ENCODE results near the gene DHPS. TPM values are rescaled to one million over a fixed set of nuclear protein-coding genes. Genes with fewer than 3 reads are reported as not detected.

DHPS gene
- total RNA-seq, 1 donor, result 52.5 TPM

DNA sequence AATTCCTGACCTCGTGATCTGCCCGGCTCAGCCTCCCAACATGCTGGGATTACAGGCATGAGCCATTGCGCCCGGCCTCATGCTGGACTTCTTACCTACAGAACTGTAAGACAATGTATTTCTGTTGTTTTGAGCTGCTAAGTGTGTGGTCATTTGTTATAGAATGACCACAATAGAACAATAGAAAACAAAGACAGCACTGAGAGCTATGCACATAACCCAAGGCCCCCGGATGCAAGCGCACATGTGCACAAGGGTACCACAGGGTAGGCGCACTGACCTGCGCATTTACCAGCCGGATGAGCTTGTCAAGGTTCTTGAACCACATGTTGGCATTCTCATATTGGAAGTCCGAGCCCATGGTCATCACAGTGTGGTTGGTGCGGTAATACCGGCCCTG is 20.7 kb downstream of the DHPS start:
- Histone ChIP-seq H2AFZ (ENCODE audit: low read length) (no peak overlapping the region), H3K36me3 (ENCODE audit: insufficient read depth, low read length) (peaks cover 31% of the 10 kb centered on the region), H4K20me1 (ENCODE audit: insufficient read depth, low read length) (no peaks in the 10 kb centered on the region), H3K27ac (ENCODE audit: low read depth, low read length) (no peak overlapping the region), H3K4me3 (ENCODE audit: insufficient read depth, low read length) (no peak overlapping the region), H3K4me1 (ENCODE audit: insufficient read depth, low read length) (peaks cover 4% of the 10 kb centered on the region), H3K4me2 (ENCODE audit: insufficient read depth, low read length) (no peak overlapping the region), H3K9me3 (ENCODE audit: low read depth, low read length) (no peaks in the 10 kb centered on the region), H3K79me2 (ENCODE audit: insufficient read depth, low read length) (peaks cover 6% of the 10 kb centered on the region), H3K27me3 (ENCODE audit: insufficient read depth, low read length) (no peaks in the 10 kb centered on the region)
- DNase-seq (ENCODE audit: insufficient read length, low spot score, missing footprints), result no peak
- TF ChIP-seq, protein P1, sequence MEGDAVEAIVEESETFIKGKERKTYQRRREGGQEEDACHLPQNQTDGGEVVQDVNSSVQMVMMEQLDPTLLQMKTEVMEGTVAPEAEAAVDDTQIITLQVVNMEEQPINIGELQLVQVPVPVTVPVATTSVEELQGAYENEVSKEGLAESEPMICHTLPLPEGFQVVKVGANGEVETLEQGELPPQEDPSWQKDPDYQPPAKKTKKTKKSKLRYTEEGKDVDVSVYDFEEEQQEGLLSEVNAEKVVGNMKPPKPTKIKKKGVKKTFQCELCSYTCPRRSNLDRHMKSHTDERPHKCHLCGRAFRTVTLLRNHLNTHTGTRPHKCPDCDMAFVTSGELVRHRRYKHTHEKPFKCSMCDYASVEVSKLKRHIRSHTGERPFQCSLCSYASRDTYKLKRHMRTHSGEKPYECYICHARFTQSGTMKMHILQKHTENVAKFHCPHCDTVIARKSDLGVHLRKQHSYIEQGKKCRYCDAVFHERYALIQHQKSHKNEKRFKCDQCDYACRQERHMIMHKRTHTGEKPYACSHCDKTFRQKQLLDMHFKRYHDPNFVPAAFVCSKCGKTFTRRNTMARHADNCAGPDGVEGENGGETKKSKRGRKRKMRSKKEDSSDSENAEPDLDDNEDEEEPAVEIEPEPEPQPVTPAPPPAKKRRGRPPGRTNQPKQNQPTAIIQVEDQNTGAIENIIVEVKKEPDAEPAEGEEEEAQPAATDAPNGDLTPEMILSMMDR (IDR thresholded peaks at IDR 0.05; ENCODE audit: extremely low read depth, low read depth, low read length), result no peak

DNA sequence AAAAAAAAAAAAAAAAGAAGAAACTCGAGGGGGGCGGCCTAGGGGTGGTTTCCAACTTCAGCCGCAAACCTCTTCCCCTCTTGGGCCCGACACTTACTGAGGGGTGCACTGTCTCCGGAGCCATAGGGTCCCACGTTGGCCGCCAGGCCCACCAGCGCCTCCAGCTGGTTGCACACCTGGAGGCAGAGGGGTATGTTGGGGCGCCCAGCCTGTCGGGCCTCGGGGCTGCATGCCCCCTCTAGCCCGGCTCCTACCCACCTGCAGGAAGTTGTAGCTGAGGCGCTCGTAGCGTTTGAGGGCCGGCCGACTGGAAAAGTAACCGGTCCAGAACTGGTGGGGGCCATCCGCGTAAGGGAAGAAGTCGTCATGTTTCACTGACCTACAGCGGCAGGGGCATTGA is 23.7 kb downstream of the DHPS start:
- TF ChIP-seq, protein P1 (IDR thresholded peaks at IDR 0.05; ENCODE audit: extremely low read depth, low read depth, low read length), result no peak
- H3K4me3 ChIP-seq (ENCODE audit: insufficient read depth, low read length), result no peak overlapping the region
- no peaks in the 10 kb centered on the region for H3K27me3 ChIP-seq (ENCODE audit: insufficient read depth, low read length)
- no peaks in the 10 kb centered on the region for H4K20me1 ChIP-seq (ENCODE audit: insufficient read depth, low read length)
- DNase-seq (ENCODE audit: insufficient read length, low spot score, missing footprints), result peak; percentile 66
- H3K79me2 ChIP-seq (ENCODE audit: insufficient read depth, low read length), result no peaks in the 10 kb centered on the region
- no peaks in the 10 kb centered on the region for H3K4me1 ChIP-seq (ENCODE audit: insufficient read depth, low read length)
- H3K36me3 ChIP-seq (ENCODE audit: insufficient read depth, low read length), result peaks cover 23% of the 10 kb centered on the region
- no peaks in the 10 kb centered on the region for H3K9me3 ChIP-seq (ENCODE audit: low read depth, low read length)
- no peak overlapping the region for H3K27ac ChIP-seq (ENCODE audit: low read depth, low read length)
- no peak overlapping the region for H3K4me2 ChIP-seq (ENCODE audit: insufficient read depth, low read length)
- H2AFZ ChIP-seq (ENCODE audit: low read length), result no peak overlapping the region

GRCh38 chr19:12656899-12657571 is 24.6 kb downstream of the DHPS start:
- H3K4me2 ChIP-seq (ENCODE audit: insufficient read depth, low read length), result no peak overlapping the region
- peak; percentile 78 for DNase-seq (ENCODE audit: insufficient read length, low spot score, missing footprints)
- no peaks in the 10 kb centered on the region for H3K27me3 ChIP-seq (ENCODE audit: insufficient read depth, low read length)
- H3K4me1 ChIP-seq (ENCODE audit: insufficient read depth, low read length), result no peaks in the 10 kb centered on the region
- no peak overlapping the region for H3K27ac ChIP-seq (ENCODE audit: low read depth, low read length)
- no peak overlapping the region for H2AFZ ChIP-seq (ENCODE audit: low read length)
- H3K9me3 ChIP-seq (ENCODE audit: low read depth, low read length), result no peaks in the 10 kb centered on the region
- no peaks in the 10 kb centered on the region for H4K20me1 ChIP-seq (ENCODE audit: insufficient read depth, low read length)
- no peaks in the 10 kb centered on the region for H3K79me2 ChIP-seq (ENCODE audit: insufficient read depth, low read length)
- TF ChIP-seq, protein P1 (IDR thresholded peaks at IDR 0.05; ENCODE audit: extremely low read depth, low read depth, low read length), result no peak
- no peak overlapping the region for H3K4me3 ChIP-seq (ENCODE audit: insufficient read depth, low read length)
- H3K36me3 ChIP-seq (ENCODE audit: insufficient read depth, low read length), result peaks cover 23% of the 10 kb centered on the region

DNA sequence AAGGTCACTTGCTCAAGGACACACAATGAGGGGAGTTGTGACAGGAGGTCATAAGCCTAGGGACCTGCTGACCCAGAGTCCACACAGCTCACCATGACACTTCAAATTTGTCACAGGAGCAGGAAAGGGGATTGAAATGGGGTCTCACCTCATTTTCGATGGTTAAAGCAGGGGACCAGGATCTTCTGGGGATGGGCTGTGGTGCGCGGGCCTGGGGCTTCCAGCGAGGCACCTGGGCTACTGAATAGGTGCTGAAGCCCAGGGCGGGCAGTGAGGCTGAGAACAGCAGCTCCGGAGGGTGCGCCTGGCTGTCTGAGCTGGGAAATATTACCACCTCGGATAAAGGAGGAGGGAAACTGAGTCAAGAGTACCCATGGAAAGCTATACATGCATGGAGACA is 26.1 kb downstream of the DHPS start:
- TF ChIP-seq, protein P1 (IDR thresholded peaks at IDR 0.05; ENCODE audit: extremely low read depth, low read depth, low read length), result no peak
- H3K27ac ChIP-seq (ENCODE audit: low read depth, low read length), result no peak overlapping the region

More for the DNA sequence above, 26.1 kb downstream of the DHPS start:
- Histone ChIP-seq H3K4me1 (ENCODE audit: insufficient read depth, low read length) (no peaks in the 10 kb centered on the region), H3K27me3 (ENCODE audit: insufficient read depth, low read length) (no peaks in the 10 kb centered on the region), H3K4me2 (ENCODE audit: insufficient read depth, low read length) (no peak overlapping the region), H3K36me3 (ENCODE audit: insufficient read depth, low read length) (peaks cover 18% of the 10 kb centered on the region), H4K20me1 (ENCODE audit: insufficient read depth, low read length) (no peaks in the 10 kb centered on the region), H3K79me2 (ENCODE audit: insufficient read depth, low read length) (no peaks in the 10 kb centered on the region), H2AFZ (ENCODE audit: low read length) (no peak overlapping the region), H3K4me3 (ENCODE audit: insufficient read depth, low read length) (no peak overlapping the region), H3K9me3 (ENCODE audit: low read depth, low read length) (no peaks in the 10 kb centered on the region)
- peak; percentile 64 for DNase-seq (ENCODE audit: insufficient read length, low spot score, missing footprints)
